Mucosa of rectum (tissue), 2 donors: ENCODE measurements around the gene LONRF2.
"Not testable (repeated sequence)": the region's sequence is repeated elsewhere in the genome, so short reads cannot be mapped to it uniquely, and the experiment has no call there.

Experiments used
- H3K27ac ChIP-seq, 2 donors: one replicate each; pipeline ENCODE4 v1.7.0; 2013; ENCODE audit warnings: inconsistent platforms in 2 of 2, low read depth in 2 of 2, low read length in 2 of 2
- H3K27me3 ChIP-seq, 2 donors: one replicate each; pipeline ENCODE4 v1.7.0; 2013; ENCODE audit warnings: low read length in 2 of 2; ENCODE audit not compliant: control insufficient read depth in 2 of 2, insufficient read depth in 2 of 2
- H3K36me3 ChIP-seq, 2 donors: one replicate each; pipeline ENCODE4 v1.7.0; 2013; ENCODE audit warnings: low read length in 2 of 2; ENCODE audit not compliant: control insufficient read depth in 2 of 2, insufficient read depth in 2 of 2
- H3K4me1 ChIP-seq, 2 donors: one replicate each; pipeline ENCODE4 v1.7.0; 2013; ENCODE audit warnings: low read length in 2 of 2, mild to moderate bottlenecking in 1 of 2; ENCODE audit not compliant: control insufficient read depth in 2 of 2, insufficient read depth in 2 of 2
- H3K4me3 ChIP-seq, 2 donors: one replicate each; pipeline ENCODE4 v1.7.0; 2013; ENCODE audit warnings: low read length in 2 of 2
- H3K9ac ChIP-seq, 2 donors: one replicate each; pipeline ENCODE4 v1.7.0; 2013; ENCODE audit warnings: low read length in 2 of 2, low read depth in 1 of 2, mild to moderate bottlenecking in 1 of 2
- H3K9me3 ChIP-seq, 2 donors: one replicate each; pipeline ENCODE4 v1.7.0; 2013; ENCODE audit warnings: low read length in 2 of 2; ENCODE audit not compliant: control insufficient read depth in 2 of 2
- donor health status: healthy.
- donor health status: Normal muscosa, but diverticular disease.

The LONRF2 gene

DNA sequence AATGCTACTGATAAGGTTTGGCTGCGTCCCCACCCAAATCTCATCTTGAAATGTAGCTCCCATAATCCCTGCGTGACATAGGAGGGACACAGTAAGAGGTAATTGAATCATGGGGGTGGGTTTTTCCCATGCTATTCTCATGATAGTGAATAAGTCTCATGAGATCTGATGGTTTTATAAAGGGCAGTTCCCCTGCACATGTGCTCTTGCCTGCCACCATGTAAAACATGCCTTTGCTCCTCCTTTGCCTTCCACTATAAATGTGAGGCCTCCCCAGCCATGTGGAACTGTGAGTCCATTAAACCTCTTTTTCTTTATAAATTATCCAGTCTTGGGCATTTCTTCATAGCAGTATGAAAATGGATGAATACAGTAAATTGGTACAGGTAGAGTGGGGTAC, 20.2 kb upstream of the LONRF2 start:
- not testable (repeated sequence) for H3K4me3 ChIP-seq, H3K27ac ChIP-seq

DNA sequence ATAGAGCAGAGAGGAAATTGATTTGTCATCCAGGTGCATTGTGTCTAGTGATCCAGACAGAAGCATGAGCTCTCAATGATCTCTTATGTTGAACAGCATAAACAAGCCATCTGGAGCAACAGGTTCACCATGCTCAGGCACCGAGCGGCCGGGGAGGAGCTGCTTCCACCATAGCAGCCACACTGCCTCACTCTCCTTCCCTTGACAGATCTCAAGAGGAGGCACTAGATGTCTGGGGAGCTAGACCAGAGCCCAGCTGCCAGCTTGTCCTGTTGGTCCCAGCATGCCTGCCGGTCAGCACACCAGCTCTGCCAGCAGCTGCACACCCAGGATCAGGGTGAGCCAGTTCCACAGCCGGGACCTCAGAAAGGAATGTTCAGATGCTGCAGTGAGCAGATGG, 17.5 kb upstream of the LONRF2 start:
- Histone ChIP-seq H3K27me3 (peaks cover 0 to 3% of the 10 kb centered on the region in 2 donors), H3K9me3 (no peaks in the 10 kb centered on the region), H3K27ac (no peak overlapping the region), H3K36me3 (no peaks in the 10 kb centered on the region), H3K9ac (no peak overlapping the region), H3K4me3 (no peak overlapping the region), H3K4me1 (no peaks in the 10 kb centered on the region)

More for the DNA sequence above, 20.2 kb upstream of the LONRF2 start:
- not testable (repeated sequence) for H3K9me3 ChIP-seq, H3K4me1 ChIP-seq, H3K9ac ChIP-seq, H3K27me3 ChIP-seq, H3K36me3 ChIP-seq

DNA sequence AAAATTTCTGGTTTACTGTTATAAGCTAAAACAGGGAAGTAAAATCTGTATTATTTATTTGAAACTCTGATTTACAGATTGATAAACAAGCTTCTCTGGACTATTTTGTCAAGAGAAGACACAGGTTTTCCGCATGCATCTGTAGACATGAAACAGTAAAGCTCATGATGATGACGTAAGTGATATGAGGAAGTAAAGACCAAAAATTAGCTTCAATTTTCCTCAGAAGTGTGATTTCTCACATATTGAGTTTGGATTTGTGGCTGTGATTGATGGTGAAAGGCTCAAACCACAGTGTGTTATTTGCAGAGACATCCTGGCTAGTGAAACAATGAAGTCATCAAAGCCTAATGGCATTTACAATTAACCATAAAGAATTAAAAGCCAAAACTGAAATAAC, 12.6 kb upstream of the LONRF2 start:
- no peaks in the 10 kb centered on the region for H3K27me3 ChIP-seq
- no peaks in the 10 kb centered on the region for H3K36me3 ChIP-seq
- H3K4me3 ChIP-seq: no peak overlapping the region
- H3K9ac ChIP-seq: no peak overlapping the region
- no peak overlapping the region for H3K27ac ChIP-seq
- H3K9me3 ChIP-seq: no peaks in the 10 kb centered on the region
- H3K4me1 ChIP-seq: no peaks in the 10 kb centered on the region

DNA sequence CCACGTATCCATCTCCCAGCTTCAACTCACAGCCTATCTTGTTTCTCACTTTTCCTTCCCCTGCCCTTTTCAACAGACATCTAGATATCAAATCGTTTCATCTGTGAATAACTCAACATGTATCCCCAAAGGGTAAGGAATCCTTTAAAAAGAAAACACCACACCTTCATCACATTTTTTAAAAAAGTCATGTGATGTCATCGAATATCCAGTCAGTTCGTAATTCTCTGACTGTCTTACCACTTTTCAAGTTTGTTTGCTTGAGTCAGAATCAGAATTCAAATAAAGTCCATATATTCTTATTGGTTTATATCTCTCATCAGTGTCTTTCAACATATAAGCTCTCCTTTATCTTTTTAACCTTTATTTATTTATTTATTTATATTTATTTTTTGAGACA, 5.4 kb upstream of the LONRF2 start:
- H3K9ac ChIP-seq: no peak overlapping the region
- no peaks in the 10 kb centered on the region for H3K4me1 ChIP-seq
- H3K4me3 ChIP-seq: no peak overlapping the region
- no peaks in the 10 kb centered on the region for H3K9me3 ChIP-seq
- no peak overlapping the region for H3K27ac ChIP-seq
- H3K36me3 ChIP-seq: no peaks in the 10 kb centered on the region
- H3K27me3 ChIP-seq: peaks cover 4 to 6% of the 10 kb centered on the region in 2 donors

DNA sequence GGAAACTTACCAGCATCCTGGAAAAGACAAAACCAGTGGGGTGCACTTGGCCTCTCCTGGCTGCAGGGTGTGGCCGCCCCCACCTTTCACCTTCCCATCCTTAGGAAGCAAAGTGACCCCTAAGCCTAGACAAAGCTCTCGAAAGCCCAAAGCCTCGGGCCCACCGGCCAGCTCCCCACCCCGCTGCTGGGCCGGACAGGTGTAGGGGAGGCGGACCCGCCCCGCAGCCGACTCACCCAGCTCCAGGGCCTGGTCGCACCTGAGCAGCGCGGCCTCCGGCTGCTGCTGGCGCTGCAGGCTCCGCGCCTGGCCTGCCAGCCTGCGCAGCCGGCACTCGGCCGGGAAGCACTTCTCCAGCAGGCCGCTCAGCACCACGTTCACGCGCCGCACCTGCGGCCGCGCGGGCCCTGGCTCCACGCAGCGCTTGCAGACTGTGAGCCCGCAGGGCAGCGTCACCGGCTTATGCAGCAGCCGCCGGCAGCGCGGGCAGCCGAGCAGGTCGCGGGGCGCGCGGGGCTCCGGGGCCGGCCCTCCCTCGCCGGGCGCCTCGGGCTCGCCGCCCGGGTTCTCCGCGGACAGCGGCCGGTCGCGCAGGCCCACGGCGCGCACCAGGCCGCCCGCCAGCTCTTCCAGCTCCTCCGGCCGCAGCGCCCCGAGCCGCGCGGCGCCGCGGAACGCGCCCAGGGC, 979 bp downstream of the LONRF2 start:
- Histone ChIP-seq H3K4me3 (peak overlapping the region in 1 of 2 donors; percentile 26), H3K36me3 (no peaks in the 10 kb centered on the region), H3K27me3 (peaks cover 16 to 24% of the 10 kb centered on the region in 2 donors), H3K9ac (no peak overlapping the region), H3K27ac (no peak overlapping the region), H3K9me3 (peaks cover 0 to 7% of the 10 kb centered on the region in 2 donors), H3K4me1 (peaks cover 0 to 3% of the 10 kb centered on the region in 2 donors)

DNA sequence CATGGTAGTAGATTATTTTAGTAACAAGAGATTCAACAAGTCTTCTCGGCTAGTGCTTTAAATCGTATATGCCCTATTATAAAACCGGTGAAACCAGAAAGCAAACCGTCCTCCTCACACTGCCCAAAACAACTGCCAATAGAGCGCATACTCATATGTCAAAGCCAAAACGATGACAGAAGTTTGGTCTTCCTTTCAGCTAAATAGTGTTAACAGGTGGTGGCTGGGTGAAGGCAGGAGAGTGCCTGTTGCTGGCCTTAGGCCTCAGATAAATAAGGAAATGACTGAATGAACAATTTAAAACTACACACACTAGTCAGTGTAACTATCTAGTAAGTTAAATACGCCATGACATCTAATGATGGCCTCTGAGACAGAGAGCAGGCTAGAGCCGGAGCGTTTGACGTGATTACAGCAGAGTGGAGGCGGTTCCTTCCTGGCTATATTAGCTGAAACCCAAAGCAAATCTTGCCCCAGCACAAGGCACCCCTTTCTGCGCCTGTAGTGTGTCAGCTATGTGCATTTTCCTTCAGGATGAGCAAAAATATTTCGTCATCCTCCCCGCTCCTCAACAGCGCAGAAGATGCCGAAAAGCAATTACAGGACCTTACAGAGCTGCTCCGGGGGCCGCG, 1.6 kb downstream of the LONRF2 start:
- Histone ChIP-seq H3K9ac (no peak overlapping the region), H3K27ac (no peak overlapping the region), H3K4me3 (peak overlapping the region in 1 of 2 donors; percentile 26)

DNA sequence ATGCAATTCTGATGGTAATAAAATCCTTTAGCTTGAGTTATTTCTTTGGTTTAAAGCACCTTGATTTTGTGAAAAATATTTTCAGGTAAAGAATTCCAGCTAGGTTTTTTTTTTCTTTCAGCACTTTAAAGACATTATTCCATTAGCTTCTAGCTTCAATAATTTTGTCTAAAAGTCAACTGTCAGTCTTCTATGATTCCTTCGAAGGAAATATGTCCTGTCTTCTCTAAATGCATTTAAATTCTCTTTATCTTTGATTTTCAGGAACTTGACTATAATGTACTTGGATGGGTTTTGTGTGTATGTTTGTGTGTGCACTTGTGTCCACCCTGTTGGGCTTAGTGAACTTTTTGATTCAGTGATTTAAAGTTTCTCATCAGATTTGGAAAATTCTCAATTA, 4.7 kb downstream of the LONRF2 start:
- Histone ChIP-seq H3K4me3 (no peak overlapping the region), H3K9me3 (peaks cover 0 to 7% of the 10 kb centered on the region in 2 donors), H3K4me1 (peaks cover 0 to 3% of the 10 kb centered on the region in 2 donors), H3K27me3 (peaks cover 11 to 17% of the 10 kb centered on the region in 2 donors), H3K9ac (no peak overlapping the region), H3K36me3 (no peaks in the 10 kb centered on the region), H3K27ac (no peak overlapping the region)

More for the DNA sequence above, 1.6 kb downstream of the LONRF2 start:
- H3K4me1 ChIP-seq: peaks cover 0 to 3% of the 10 kb centered on the region in 2 donors
- H3K36me3 ChIP-seq: no peaks in the 10 kb centered on the region
- H3K9me3 ChIP-seq: peaks cover 0 to 7% of the 10 kb centered on the region in 2 donors
- peaks cover 16 to 20% of the 10 kb centered on the region in 2 donors for H3K27me3 ChIP-seq

DNA sequence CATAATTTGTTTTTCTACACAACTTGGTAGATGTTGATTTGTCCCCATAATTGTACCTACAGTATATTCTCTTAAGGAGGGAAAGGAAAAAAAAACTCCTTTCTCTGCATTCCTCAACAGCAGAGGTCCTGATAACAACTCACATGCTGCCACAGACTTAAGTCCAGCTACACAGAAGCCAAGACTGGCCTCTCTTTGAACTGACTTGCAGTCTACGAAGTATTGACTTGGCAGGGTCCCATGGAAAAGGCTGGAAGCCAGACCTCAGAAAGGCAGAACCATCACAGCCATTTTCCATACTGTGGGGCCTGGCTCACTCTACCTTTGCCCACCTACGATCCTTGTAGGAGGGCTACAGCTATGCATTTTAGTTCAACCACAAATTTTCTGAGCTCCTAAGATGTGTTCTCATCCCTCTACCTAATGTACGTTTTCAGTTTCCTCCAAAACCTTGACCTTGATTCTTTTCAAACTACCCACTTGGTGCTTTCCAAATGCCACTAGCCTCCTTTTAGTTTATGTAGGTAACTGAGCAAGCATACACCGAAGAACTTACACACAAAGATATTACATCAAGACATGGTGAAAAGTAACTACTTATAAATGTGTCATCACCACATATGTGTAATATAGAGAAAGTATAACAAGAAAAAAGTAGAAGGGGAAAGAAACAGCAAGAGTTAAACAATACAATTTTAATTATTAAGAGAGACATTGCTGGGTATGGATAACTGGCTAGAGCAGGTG, 12.2 kb downstream of the LONRF2 start:
- no peaks in the 10 kb centered on the region for H3K36me3 ChIP-seq
- no peaks in the 10 kb centered on the region for H3K4me1 ChIP-seq
- no peaks in the 10 kb centered on the region for H3K9me3 ChIP-seq
- no peak overlapping the region for H3K27ac ChIP-seq
- H3K4me3 ChIP-seq: no peak overlapping the region
- no peak overlapping the region for H3K9ac ChIP-seq
- H3K27me3 ChIP-seq: no peaks in the 10 kb centered on the region

DNA sequence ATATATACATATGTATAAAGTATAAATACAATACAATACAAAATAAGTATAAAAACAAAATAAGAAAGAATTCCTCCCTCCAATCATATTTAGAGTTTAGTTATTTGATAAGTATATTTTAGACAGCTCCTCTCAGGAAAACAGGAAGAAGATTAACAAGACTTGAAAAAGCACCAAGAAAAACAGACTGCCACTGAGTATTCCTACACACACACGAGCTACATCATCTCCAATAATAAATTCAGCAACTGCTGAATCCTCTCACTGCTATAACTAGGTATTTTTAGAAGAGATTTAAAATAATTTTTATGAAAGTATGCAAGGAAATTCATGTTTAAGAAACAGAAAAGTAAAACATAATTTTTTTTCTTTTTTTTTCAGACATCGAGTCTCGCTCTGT, 13.0 kb downstream of the LONRF2 start:
- Histone ChIP-seq H3K9ac (no peak overlapping the region), H3K9me3 (no peaks in the 10 kb centered on the region), H3K27me3 (no peaks in the 10 kb centered on the region), H3K4me1 (no peaks in the 10 kb centered on the region), H3K36me3 (no peaks in the 10 kb centered on the region), H3K4me3 (no peak overlapping the region), H3K27ac (no peak overlapping the region)

DNA sequence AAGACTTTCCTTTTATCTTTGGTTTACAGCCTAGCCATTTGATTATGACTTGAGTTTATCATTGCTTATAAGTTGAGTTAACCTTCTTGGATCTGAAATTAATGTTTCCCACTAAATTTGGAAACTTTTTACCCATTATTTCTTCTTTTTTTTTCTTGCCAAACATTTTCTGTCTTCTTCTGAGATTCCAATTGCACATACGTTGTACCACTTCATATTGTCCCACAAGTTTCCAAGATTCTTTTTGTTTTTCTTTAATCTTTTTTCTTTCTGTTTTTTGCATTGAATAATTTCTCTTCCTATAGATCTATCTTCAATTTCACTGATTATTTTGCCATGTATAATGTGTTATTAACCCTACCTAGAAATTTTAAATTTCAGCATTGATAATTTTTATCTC, 18.6 kb downstream of the LONRF2 start:
- no peaks in the 10 kb centered on the region for H3K4me1 ChIP-seq
- H3K27me3 ChIP-seq: peaks cover 0 to 2% of the 10 kb centered on the region in 2 donors
- H3K9me3 ChIP-seq: no peaks in the 10 kb centered on the region
- H3K9ac ChIP-seq: no peak overlapping the region
- H3K27ac ChIP-seq: no peak overlapping the region
- H3K36me3 ChIP-seq: no peaks in the 10 kb centered on the region
- H3K4me3 ChIP-seq: no peak overlapping the region
